Fibroblast of peridontal ligament (primary cell): ENCODE measurements around the gene EPAS1.

Experiments used
- DNase-seq: peaks from one replicate; pipeline ENCODE4 v3.0.0-alpha.2; 2010; ENCODE audit errors: extremely low read depth

Gene EPAS1

GRCh38 chr2:46407852-46408455, 110.7 kb downstream of the EPAS1 start:
- no peak for DNase-seq

- DNase-seq = no peak
These were observed 112.5 kb downstream of the EPAS1 start for GRCh38 chr2:46409756-46410155.

- no peak for DNase-seq
These were observed 113.4 kb downstream of the EPAS1 start for GRCh38 chr2:46410273-46411244.

GRCh38 chr2:46411245-46411641, 114.0 kb downstream of the EPAS1 start:
- DNase-seq = no peak

GRCh38 chr2:46411985-46412384, 114.8 kb downstream of the EPAS1 start:
- DNase-seq = no peak

GRCh38 chr2:46413111-46413510, 115.9 kb downstream of the EPAS1 start:
- DNase-seq = no peak

- no peak for DNase-seq
These were observed 116.4 kb downstream of the EPAS1 start for GRCh38 chr2:46413631-46414030.

- DNase-seq = no peak
These were observed 117.5 kb downstream of the EPAS1 start for GRCh38 chr2:46414701-46415100.

- no peak for DNase-seq
These were observed 119.1 kb downstream of the EPAS1 start for GRCh38 chr2:46416280-46416679.

- DNase-seq = no peak
These were observed 119.7 kb downstream of the EPAS1 start for GRCh38 chr2:46416739-46417403.

- DNase-seq = no peak
These were observed 123.7 kb downstream of the EPAS1 start for GRCh38 chr2:46420945-46421344.

GRCh38 chr2:46421361-46421760, 124.2 kb downstream of the EPAS1 start:
- no peak for DNase-seq

GRCh38 chr2:46422717-46423394, 125.6 kb downstream of the EPAS1 start:
- DNase-seq = peak; percentile 71

- DNase-seq = no peak
These were observed 127.7 kb downstream of the EPAS1 start for GRCh38 chr2:46424937-46425336.

- DNase-seq = no peak
These were observed 131.8 kb downstream of the EPAS1 start for GRCh38 chr2:46428911-46429436.

GRCh38 chr2:46430413-46430812, 133.2 kb downstream of the EPAS1 start:
- no peak for DNase-seq

GRCh38 chr2:46430992-46431391, 133.8 kb downstream of the EPAS1 start:
- DNase-seq = no peak

GRCh38 chr2:46431481-46432235, 134.5 kb downstream of the EPAS1 start:
- DNase-seq = peak; percentile 83

- DNase-seq = peak; percentile 98
These were observed 137.7 kb downstream of the EPAS1 start for GRCh38 chr2:46434851-46435273.

- DNase-seq = no peak
These were observed 138.1 kb downstream of the EPAS1 start for GRCh38 chr2:46435353-46435752.

GRCh38 chr2:46435796-46436360, 138.7 kb downstream of the EPAS1 start:
- peak; percentile 24 for DNase-seq
